OCI-LY7 (cell line): ENCODE results near the gene GRIN3A.

Experiments used
- EZH2phosphoT487 ChIP-seq: fragments of 200-600 bp; sonication (generic); IDR thresholded peaks from 2 replicates; pipeline ENCODE4 v1.6.1; 2018; ENCODE audit warnings: low read depth, borderline replicate concordance, mild to moderate bottlenecking, mixed run types, antibody characterized with exemption, low read length, moderate library complexity, mixed read lengths
- TF ChIP-seq, protein P1 (sequence below): fragments of 200-600 bp; sonication (generic); conservative IDR thresholded peaks from 2 replicates; pipeline ENCODE4 v1.5.1; 2014; ENCODE audit warnings: mild to moderate bottlenecking, antibody characterized with exemption, low read length, moderate library complexity, mixed read lengths

DNA sequence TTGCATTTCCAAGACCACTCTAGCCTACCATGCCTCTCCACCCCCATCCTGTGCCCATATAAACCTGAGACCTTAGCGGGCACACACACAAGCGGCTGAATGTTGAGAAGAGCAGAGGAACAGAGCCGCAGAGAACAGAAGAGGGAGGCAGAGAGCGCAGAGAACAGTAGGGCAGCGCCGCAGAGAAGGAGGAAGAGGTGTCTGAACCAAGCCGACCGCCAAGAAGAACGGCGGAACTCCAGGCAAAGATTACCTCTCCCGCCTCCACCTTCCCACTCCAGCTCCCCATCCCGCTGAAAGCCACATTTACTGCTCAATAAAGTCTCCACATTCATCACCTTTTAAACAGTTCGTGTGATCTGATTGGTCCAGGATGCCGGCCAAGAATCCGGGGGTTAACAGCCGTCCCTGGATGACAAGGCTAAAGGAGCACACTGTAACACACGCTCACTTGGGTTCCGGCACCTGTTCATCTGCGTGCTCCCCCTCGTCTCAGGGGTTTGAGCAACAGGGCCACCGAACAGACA is 33.2 kb downstream of the GRIN3A start:
- TF ChIP-seq, protein P1, sequence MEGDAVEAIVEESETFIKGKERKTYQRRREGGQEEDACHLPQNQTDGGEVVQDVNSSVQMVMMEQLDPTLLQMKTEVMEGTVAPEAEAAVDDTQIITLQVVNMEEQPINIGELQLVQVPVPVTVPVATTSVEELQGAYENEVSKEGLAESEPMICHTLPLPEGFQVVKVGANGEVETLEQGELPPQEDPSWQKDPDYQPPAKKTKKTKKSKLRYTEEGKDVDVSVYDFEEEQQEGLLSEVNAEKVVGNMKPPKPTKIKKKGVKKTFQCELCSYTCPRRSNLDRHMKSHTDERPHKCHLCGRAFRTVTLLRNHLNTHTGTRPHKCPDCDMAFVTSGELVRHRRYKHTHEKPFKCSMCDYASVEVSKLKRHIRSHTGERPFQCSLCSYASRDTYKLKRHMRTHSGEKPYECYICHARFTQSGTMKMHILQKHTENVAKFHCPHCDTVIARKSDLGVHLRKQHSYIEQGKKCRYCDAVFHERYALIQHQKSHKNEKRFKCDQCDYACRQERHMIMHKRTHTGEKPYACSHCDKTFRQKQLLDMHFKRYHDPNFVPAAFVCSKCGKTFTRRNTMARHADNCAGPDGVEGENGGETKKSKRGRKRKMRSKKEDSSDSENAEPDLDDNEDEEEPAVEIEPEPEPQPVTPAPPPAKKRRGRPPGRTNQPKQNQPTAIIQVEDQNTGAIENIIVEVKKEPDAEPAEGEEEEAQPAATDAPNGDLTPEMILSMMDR = no peak
- no peak for TF ChIP-seq EZH2phosphoT487
